Measurements from ENCODE around the gene SUN3.

DNA sequence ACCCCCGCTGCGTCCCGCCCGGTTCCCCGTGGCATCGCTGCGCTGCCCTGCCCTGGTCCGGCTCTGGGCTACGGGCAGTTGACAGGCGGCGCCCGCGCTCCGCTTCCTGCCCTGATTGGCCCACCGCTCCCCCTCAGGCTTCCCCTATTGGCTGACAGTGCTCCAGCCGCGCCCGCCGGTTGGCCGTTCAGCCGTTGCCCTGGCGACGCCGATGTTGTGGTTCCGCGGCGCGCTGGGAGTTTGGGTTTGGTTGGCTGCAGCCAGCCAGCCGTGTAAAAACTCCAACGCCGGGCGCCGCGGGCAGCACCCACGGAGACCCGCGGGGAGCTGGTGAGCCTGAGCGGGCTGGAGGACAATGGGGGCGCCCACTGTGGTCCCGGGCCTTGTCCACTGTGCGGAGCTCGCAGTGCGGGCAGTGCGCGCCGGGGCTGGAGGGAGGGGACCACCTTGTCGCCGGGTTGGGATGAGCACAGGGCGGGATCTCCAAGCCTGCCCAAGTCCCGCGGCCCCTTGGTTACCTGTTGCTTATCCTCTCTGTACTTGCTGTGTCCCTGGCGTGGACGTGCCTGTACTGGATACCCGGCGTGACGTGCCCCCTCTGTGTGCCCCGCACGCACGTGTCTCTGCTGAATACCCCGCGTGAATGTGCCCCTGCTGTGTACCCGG is 6.5 kb upstream of the SUN3 start, which contains the start of gene C7orf57:
- TF ChIP-seq POLR2A (IDR thresholded peaks at IDR 0.05; ENCODE audit: low read depth, low read length) (no peak), POU2F2 (IDR thresholded peaks at IDR 0.05; ENCODE audit: low read depth, low read length) (no peak)

Measured in GM12891 (cell line).